ENCODE results near the gene CHN1.

Gene CHN1

GRCh38 chr2:175009917-175010621 is 4.9 kb upstream of the CHN1 start:
- DNase-seq = no peak

GRCh38 chr2:175008801-175009495 is 3.8 kb upstream of the CHN1 start:
- DNase-seq = no peak

GRCh38 chr2:175008009-175008408 is 2.8 kb upstream of the CHN1 start:
- DNase-seq = no peak

- no peak for DNase-seq
Measured at GRCh38 chr2:175007510-175007909, 2.3 kb upstream of the CHN1 start.

GRCh38 chr2:175006281-175006680 is 1.1 kb upstream of the CHN1 start:
- no peak for DNase-seq

GRCh38 chr2:175005733-175006264 is 618 bp upstream of the CHN1 start:
- no peak for DNase-seq

- peak; percentile 93 for DNase-seq
Measured at GRCh38 chr2:175004730-175004979, 526 bp downstream of the CHN1 start.

- DNase-seq = peak; percentile 97
Measured at GRCh38 chr2:175003875-175004729, 1.1 kb downstream of the CHN1 start.

- peak; percentile 95 for DNase-seq
Measured at GRCh38 chr2:175002547-175003274, 2.5 kb downstream of the CHN1 start.

GRCh38 chr2:175001566-175001965 is 3.6 kb downstream of the CHN1 start:
- DNase-seq = peak; percentile 91

- no peak for DNase-seq
Measured at GRCh38 chr2:174997110-174997509, 8.1 kb downstream of the CHN1 start.

- no peak for DNase-seq
Measured at GRCh38 chr2:174996622-174997021, 8.6 kb downstream of the CHN1 start.

GRCh38 chr2:174994381-174994780 is 10.8 kb downstream of the CHN1 start:
- no peak for DNase-seq

GRCh38 chr2:174992886-174993285 is 12.3 kb downstream of the CHN1 start:
- no peak for DNase-seq

GRCh38 chr2:174985614-174986013 is 19.6 kb downstream of the CHN1 start:
- DNase-seq = peak; percentile 51

- peak; percentile 81 for DNase-seq
Measured at GRCh38 chr2:174984561-174984960, 20.6 kb downstream of the CHN1 start.

GRCh38 chr2:174981331-174981730 is 23.9 kb downstream of the CHN1 start:
- DNase-seq = no peak

- DNase-seq = no peak
Measured at GRCh38 chr2:174979996-174980395, 25.2 kb downstream of the CHN1 start.

- DNase-seq = no peak
Measured at GRCh38 chr2:174977364-174977763, 27.8 kb downstream of the CHN1 start.

- DNase-seq = no peak
Measured at GRCh38 chr2:174974131-174974530, 31.1 kb downstream of the CHN1 start.

- no peak for DNase-seq
Measured at GRCh38 chr2:174972924-174973323, 32.3 kb downstream of the CHN1 start.

GRCh38 chr2:174971868-174972781 is 33.1 kb downstream of the CHN1 start:
- peak; percentile 63 for DNase-seq

Measured in NCI-H510A treated with DMSO at 0.1 percent for 48 hours (cell line).